ENCODE data around the gene SUSD3. TPM values are rescaled to one million over a fixed set of nuclear protein-coding genes. Genes with fewer than 3 reads are reported as not detected.

Gene SUSD3
- total RNA-seq, 6 experiments from 2014 or later = 6.5 to 51.5 (median 31.2) TPM

GRCh38 chr9:93076101-93076791 lies 17.7 kb downstream of the SUSD3 start:
- TF ChIP-seq CTCF (IDR thresholded peaks at IDR 0.05) = no peak
- intact Hi-C loops (cut with DNase I) = no loop called here
- no peaks in the 10 kb centered on the region for H3K27me3 ChIP-seq
- H3K4me1 ChIP-seq = peaks cover 0 to 13% (median 0%) of the 10 kb centered on the region in 4 donors
- 85% methylated on average over 10 of the region's 12 CpGs for WGBS (ENCODE audit: insufficient coverage, low coverage, low lambda C conversion rate, missing lambda C conversion rate)
- H3K36me3 ChIP-seq = no peaks in the 10 kb centered on the region
- no peak for ATAC-seq
- no peak overlapping the region for H3K27ac ChIP-seq
- DNase-seq = no peak
- H3K9me3 ChIP-seq = no peaks in the 10 kb centered on the region
- no peak overlapping the region for H3K4me3 ChIP-seq

- no peaks in the 10 kb centered on the region for H3K27me3 ChIP-seq
- no peaks in the 10 kb centered on the region for H3K9me3 ChIP-seq
- H3K36me3 ChIP-seq = no peaks in the 10 kb centered on the region
- DNase-seq = no peak
- WGBS (ENCODE audit: insufficient coverage, low coverage, low lambda C conversion rate, missing lambda C conversion rate) = 100% methylated on average over 2 of the region's 2 CpGs
- no peak overlapping the region for H3K4me3 ChIP-seq
- peaks cover 0 to 13% (median 0%) of the 10 kb centered on the region in 4 donors for H3K4me1 ChIP-seq
- TF ChIP-seq POLR2A (IDR thresholded peaks at IDR 0.05) = no peak
- TF ChIP-seq CTCF (IDR thresholded peaks at IDR 0.05) = no peak
- intact Hi-C loops (cut with DNase I) = no loop called here
- H3K27ac ChIP-seq = no peak overlapping the region
- no peak for ATAC-seq
These were observed 18.3 kb downstream of the SUSD3 start for GRCh38 chr9:93076792-93077128.

GRCh38 chr9:93077367-93077766 lies 18.9 kb downstream of the SUSD3 start:
- DNase-seq (no peak), ATAC-seq (no peak)
- Histone ChIP-seq H3K27ac (no peak overlapping the region), H3K9me3 (no peaks in the 10 kb centered on the region), H3K27me3 (no peaks in the 10 kb centered on the region), H3K36me3 (no peaks in the 10 kb centered on the region), H3K4me3 (no peak overlapping the region), H3K4me1 (peaks cover 0 to 7% (median 0%) of the 10 kb centered on the region in 4 donors)
- TF ChIP-seq CTCF (IDR thresholded peaks at IDR 0.05) = no peak
- TF ChIP-seq POLR2A (IDR thresholded peaks at IDR 0.05) = no peak
- WGBS (ENCODE audit: insufficient coverage, low coverage, low lambda C conversion rate, missing lambda C conversion rate) = 100% methylated on average over 1 of the region's 1 CpG
- intact Hi-C loops (cut with DNase I) = no loop called here

GRCh38 chr9:93077811-93078210 lies 19.3 kb downstream of the SUSD3 start:
- no peak for ATAC-seq
- intact Hi-C loops (cut with DNase I) = no loop called here
- Histone ChIP-seq H3K9me3 (no peaks in the 10 kb centered on the region), H3K4me3 (no peak overlapping the region), H3K27ac (no peak overlapping the region), H3K4me1 (peaks cover 0 to 2% (median 0%) of the 10 kb centered on the region in 4 donors), H3K27me3 (no peaks in the 10 kb centered on the region), H3K36me3 (no peaks in the 10 kb centered on the region)
- no peak for TF ChIP-seq CTCF (IDR thresholded peaks at IDR 0.05)
- TF ChIP-seq POLR2A (IDR thresholded peaks at IDR 0.05) = no peak
- peak in 1 of 3 donors; percentile 28 for DNase-seq
- 99% methylated on average over 11 of the region's 16 CpGs for WGBS (ENCODE audit: insufficient coverage, low coverage, low lambda C conversion rate, missing lambda C conversion rate)
